ENCODE data around the gene LMOD1. TPM values are rescaled to one million over a fixed set of nuclear protein-coding genes. Genes with fewer than 3 reads are reported as not detected.
A peak's percentile ranks its signal among the peaks of the same experiment; 100 is the strongest.

LMOD1 gene
- polyA plus RNA-seq (2013): not detected

DNA sequence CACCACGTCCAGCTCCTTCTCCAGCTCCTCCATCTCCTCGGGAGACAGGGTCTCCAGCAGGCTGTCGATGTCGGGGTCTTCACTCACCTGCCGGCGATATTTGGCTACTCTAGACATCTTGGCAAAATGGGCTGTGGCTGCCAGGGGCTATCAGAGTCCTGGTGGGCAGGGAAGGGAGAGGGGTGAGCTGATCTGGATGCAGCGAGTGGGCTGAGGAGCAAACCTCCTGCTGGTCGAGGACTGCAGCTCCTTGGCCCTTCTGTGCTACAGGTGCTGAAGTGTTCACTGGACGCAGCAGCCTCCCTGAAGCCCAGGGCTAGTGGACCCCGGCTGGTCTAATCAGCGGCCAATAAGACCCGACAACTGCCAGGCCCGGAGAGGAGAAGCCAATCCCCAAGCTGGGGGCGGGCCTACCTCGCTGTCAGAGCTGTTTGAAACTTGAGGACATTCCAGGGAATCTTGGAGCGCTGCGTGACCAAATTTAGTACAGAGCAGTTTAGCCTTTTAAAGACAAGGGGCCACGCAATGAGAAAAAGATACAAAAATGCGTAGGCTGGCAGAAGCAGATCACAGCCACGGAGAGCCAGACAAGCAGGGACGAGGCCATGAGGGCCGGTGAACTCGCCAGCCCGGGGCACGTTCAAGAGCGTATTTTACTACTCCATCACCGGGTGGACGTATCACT, at the start of gene LMOD1:
Gene LMOD1, minus strand, starts transcription at position 325 of the 685 bp plus-strand sequence. Its CDS starts 208 bp downstream, at position 117.
- ChIA-PET CTCF (interaction anchor here (0.8 to 6.3 kb wide), 12 partner anchors 15 to 96 kb away, joined by 3 to 45 read pairs (median 4); no protein-coding TSS in a partner anchor), POLR2A (interaction anchor here (0.6 kb wide), 1 partner anchor 19 kb away, joined by 4 read pairs; no protein-coding TSS in a partner anchor)
- WGBS (ENCODE audit: insufficient coverage): 2% methylated on average over 19 of the region's 28 CpGs
- Histone ChIP-seq H3K27me3 (replicated peaks in 2 of 5; ENCODE audit: control insufficient read depth in 4 of 5, insufficient read depth in 5 of 5, low read length in 4 of 5) (peaks cover 12 to 45% (median 22%) of the 10 kb centered on the region in 5 experiments), H3K27ac (ENCODE audit: insufficient read depth in 1 of 2, low read depth in 1 of 2, low read length in 2 of 2, poor library complexity in 1 of 2, severe bottlenecking in 2 of 2) (no peak within 1 kb of the TSS), H3K36me3 (ENCODE audit: control insufficient read depth in 4 of 4, insufficient read depth in 4 of 4, low read length in 3 of 4) (no peaks in the 10 kb centered on the region), H3K4me1 (ENCODE audit: control extremely low read depth in 1 of 4, control insufficient read depth in 4 of 4, insufficient read depth in 4 of 4, low read length in 3 of 4) (peaks cover 0 to 12% (median 9%) of the 10 kb centered on the region in 4 experiments), H3K4me3 (ENCODE audit: control insufficient read depth in 1 of 7, extremely low read depth in 1 of 7, insufficient read depth in 4 of 7, low read depth in 2 of 7, low read length in 6 of 7) (peak within 1 kb of the TSS in 5 of 7 experiments; percentile 48 to 66 (median 57)), H3K9me3 (ENCODE audit: control extremely low read depth in 1 of 5, control insufficient read depth in 4 of 5, insufficient read depth in 2 of 5, low read depth in 1 of 5, low read length in 4 of 5) (no peaks in the 10 kb centered on the region)
- peak in 1 of 3 donors; percentile 23 for DNase-seq

DNA sequence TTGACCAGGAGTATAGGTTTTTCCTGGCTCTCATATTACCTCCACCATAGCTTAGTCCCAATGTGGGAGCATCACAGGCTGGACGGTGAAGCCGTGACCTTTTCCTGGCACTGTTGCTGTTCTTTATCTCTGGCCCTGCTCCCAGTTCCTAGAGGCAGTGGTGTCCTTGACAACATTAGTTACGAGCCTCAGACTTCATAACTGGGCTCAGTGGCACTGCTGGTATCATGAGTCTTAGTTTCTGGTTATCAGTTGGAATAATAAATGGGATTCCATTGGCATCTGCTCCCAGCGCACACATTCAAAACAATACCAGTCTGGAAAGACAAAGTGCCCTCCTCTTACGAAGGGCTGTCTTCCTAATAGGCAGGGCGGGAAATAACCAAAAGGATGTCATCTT, 44.1 kb upstream of the LMOD1 start:
- no peaks in the 10 kb centered on the region for H3K4me1 ChIP-seq (ENCODE audit: control extremely low read depth in 1 of 4, control insufficient read depth in 4 of 4, insufficient read depth in 4 of 4, low read length in 3 of 4)
- POLR2A ChIA-PET: no interaction called here
- no peak for DNase-seq
- 98% methylated on average over 5 of the region's 6 CpGs for WGBS (ENCODE audit: insufficient coverage)
- CTCF ChIA-PET: interaction anchor here (2.0 kb wide), 1 partner anchor 12 kb away, joined by 6 read pairs; no protein-coding TSS in a partner anchor
- no peak overlapping the region for H3K4me3 ChIP-seq (ENCODE audit: control insufficient read depth in 1 of 7, extremely low read depth in 1 of 7, insufficient read depth in 4 of 7, low read depth in 2 of 7, low read length in 6 of 7)
- no peaks in the 10 kb centered on the region for H3K27me3 ChIP-seq (replicated peaks in 2 of 5; ENCODE audit: control insufficient read depth in 4 of 5, insufficient read depth in 5 of 5, low read length in 4 of 5)
- H3K27ac ChIP-seq (ENCODE audit: insufficient read depth in 1 of 2, low read depth in 1 of 2, low read length in 2 of 2, poor library complexity in 1 of 2, severe bottlenecking in 2 of 2): no peak overlapping the region
- no peaks in the 10 kb centered on the region for H3K9me3 ChIP-seq (ENCODE audit: control extremely low read depth in 1 of 5, control insufficient read depth in 4 of 5, insufficient read depth in 2 of 5, low read depth in 1 of 5, low read length in 4 of 5)
- peaks cover 9 to 66% (median 38%) of the 10 kb centered on the region in 4 experiments for H3K36me3 ChIP-seq (ENCODE audit: control insufficient read depth in 4 of 4, insufficient read depth in 4 of 4, low read length in 3 of 4)

DNA sequence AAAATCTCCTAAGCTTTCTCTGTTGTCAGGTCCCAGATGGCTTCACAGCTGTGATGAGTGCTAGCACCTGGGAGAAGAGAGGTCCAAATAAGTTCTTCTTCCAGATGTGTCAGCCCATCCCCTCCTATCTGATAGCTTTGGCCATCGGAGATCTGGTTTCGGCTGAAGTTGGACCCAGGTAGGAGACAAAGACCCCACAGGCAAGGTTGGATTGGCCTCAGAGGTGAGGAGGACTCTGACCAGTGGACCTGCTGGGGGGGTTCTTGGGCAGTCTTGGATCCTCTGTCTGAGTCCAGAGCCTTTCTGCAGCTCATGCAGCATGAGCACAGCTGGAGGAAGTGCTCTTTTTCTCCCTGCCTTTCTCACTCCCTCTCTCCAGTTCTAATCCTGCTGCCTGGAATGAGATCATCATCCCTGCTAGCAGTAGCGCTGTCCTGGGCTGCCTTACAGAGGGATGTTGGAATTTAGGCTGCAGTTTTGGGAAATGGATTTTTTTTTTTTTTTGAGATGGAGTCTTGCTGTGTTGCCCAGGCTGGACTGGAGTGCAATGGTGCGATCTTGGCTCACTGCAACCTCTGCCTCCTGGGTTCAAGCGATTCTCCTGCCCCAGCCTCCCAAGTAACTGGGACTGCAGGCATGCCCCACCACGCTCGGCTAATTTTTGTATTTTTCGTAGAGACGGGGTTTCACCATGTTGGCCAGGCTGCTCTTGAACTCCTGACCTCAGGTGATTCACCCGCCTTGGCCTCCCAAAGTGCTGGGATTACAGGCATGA, 43.2 kb upstream of the LMOD1 start:
- H3K4me1 ChIP-seq (ENCODE audit: control extremely low read depth in 1 of 4, control insufficient read depth in 4 of 4, insufficient read depth in 4 of 4, low read length in 3 of 4): no peaks in the 10 kb centered on the region
- no peak for DNase-seq
- no peaks in the 10 kb centered on the region for H3K9me3 ChIP-seq (ENCODE audit: control extremely low read depth in 1 of 5, control insufficient read depth in 4 of 5, insufficient read depth in 2 of 5, low read depth in 1 of 5, low read length in 4 of 5)
- 98% methylated on average over 7 of the region's 10 CpGs for WGBS (ENCODE audit: insufficient coverage)
- POLR2A ChIA-PET: no interaction called here
- CTCF ChIA-PET: interaction anchor here (1.0 to 2.0 kb wide), 3 partner anchors 10 to 18 kb away, joined by 3 to 6 read pairs (median 3); no protein-coding TSS in a partner anchor
- no peak overlapping the region for H3K4me3 ChIP-seq (ENCODE audit: control insufficient read depth in 1 of 7, extremely low read depth in 1 of 7, insufficient read depth in 4 of 7, low read depth in 2 of 7, low read length in 6 of 7)
- H3K36me3 ChIP-seq (ENCODE audit: control insufficient read depth in 4 of 4, insufficient read depth in 4 of 4, low read length in 3 of 4): peaks cover 9 to 60% (median 38%) of the 10 kb centered on the region in 4 experiments
- no peaks in the 10 kb centered on the region for H3K27me3 ChIP-seq (replicated peaks in 2 of 5; ENCODE audit: control insufficient read depth in 4 of 5, insufficient read depth in 5 of 5, low read length in 4 of 5)
- no peak overlapping the region for H3K27ac ChIP-seq (ENCODE audit: insufficient read depth in 1 of 2, low read depth in 1 of 2, low read length in 2 of 2, poor library complexity in 1 of 2, severe bottlenecking in 2 of 2)

DNA sequence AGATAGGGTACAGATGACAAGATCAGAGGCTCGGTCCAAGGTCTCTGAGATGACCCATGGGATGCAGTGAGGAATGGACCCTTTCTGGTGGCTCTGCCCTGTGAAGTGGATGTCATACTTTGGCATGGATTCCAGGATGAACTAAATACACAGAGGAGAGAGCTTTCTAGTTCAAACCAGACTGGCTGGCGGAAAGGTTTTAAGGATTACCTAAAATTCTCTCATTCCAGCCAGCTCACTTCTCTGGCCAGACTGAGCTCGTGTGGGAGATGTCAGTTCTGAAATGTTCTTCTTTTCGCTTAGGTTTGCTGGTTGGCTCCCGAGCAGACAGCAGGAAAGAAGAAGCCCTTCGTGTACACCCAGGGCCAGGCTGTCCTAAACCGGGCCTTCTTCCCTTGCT, 42.3 kb upstream of the LMOD1 start:
- no peaks in the 10 kb centered on the region for H3K27me3 ChIP-seq (replicated peaks in 2 of 5; ENCODE audit: control insufficient read depth in 4 of 5, insufficient read depth in 5 of 5, low read length in 4 of 5)
- DNase-seq: no peak
- CTCF ChIA-PET: interaction anchor here (0.8 to 2.0 kb wide), 4 partner anchors 10 to 127 kb away, joined by 3 to 6 read pairs (median 3); no protein-coding TSS in a partner anchor
- POLR2A ChIA-PET: no interaction called here
- 100% methylated on average over 6 of the region's 7 CpGs for WGBS (ENCODE audit: insufficient coverage)
- H3K9me3 ChIP-seq (ENCODE audit: control extremely low read depth in 1 of 5, control insufficient read depth in 4 of 5, insufficient read depth in 2 of 5, low read depth in 1 of 5, low read length in 4 of 5): no peaks in the 10 kb centered on the region
- no peak overlapping the region for H3K27ac ChIP-seq (ENCODE audit: insufficient read depth in 1 of 2, low read depth in 1 of 2, low read length in 2 of 2, poor library complexity in 1 of 2, severe bottlenecking in 2 of 2)
- no peak overlapping the region for H3K4me3 ChIP-seq (ENCODE audit: control insufficient read depth in 1 of 7, extremely low read depth in 1 of 7, insufficient read depth in 4 of 7, low read depth in 2 of 7, low read length in 6 of 7)
- H3K4me1 ChIP-seq (ENCODE audit: control extremely low read depth in 1 of 4, control insufficient read depth in 4 of 4, insufficient read depth in 4 of 4, low read length in 3 of 4): peaks cover 0 to 3% (median 2%) of the 10 kb centered on the region in 4 experiments
- peaks cover 9 to 51% (median 34%) of the 10 kb centered on the region in 4 experiments for H3K36me3 ChIP-seq (ENCODE audit: control insufficient read depth in 4 of 4, insufficient read depth in 4 of 4, low read length in 3 of 4)

DNA sequence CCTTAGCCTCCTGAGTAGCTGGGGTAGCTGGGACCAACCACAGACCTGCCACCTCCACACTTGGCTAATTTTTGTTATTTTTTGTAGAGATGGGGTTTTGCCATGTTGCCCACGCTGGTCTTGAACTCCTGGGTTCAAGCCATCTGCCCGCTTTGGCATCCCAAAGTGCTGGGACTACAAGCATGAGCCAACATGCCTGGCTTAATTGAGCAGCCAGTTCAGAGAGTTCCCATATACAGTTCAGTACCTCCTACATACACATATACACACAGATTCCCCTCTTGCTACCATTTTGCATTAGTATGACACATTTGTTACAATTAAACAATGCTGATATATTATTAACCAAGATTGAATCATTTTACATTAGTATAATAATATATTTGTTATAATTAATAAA, 39.0 kb upstream of the LMOD1 start:
- no peak for DNase-seq
- no peaks in the 10 kb centered on the region for H3K27me3 ChIP-seq (replicated peaks in 2 of 5; ENCODE audit: control insufficient read depth in 4 of 5, insufficient read depth in 5 of 5, low read length in 4 of 5)
- peaks cover 2 to 15% (median 15%) of the 10 kb centered on the region in 4 experiments for H3K4me1 ChIP-seq (ENCODE audit: control extremely low read depth in 1 of 4, control insufficient read depth in 4 of 4, insufficient read depth in 4 of 4, low read length in 3 of 4)
- H3K27ac ChIP-seq (ENCODE audit: insufficient read depth in 1 of 2, low read depth in 1 of 2, low read length in 2 of 2, poor library complexity in 1 of 2, severe bottlenecking in 2 of 2): no peak overlapping the region
- 83% methylated on average over 2 of the region's 2 CpGs for WGBS (ENCODE audit: insufficient coverage)
- no peaks in the 10 kb centered on the region for H3K9me3 ChIP-seq (ENCODE audit: control extremely low read depth in 1 of 5, control insufficient read depth in 4 of 5, insufficient read depth in 2 of 5, low read depth in 1 of 5, low read length in 4 of 5)
- peaks cover 6 to 23% (median 15%) of the 10 kb centered on the region in 4 experiments for H3K36me3 ChIP-seq (ENCODE audit: control insufficient read depth in 4 of 4, insufficient read depth in 4 of 4, low read length in 3 of 4)
- no peak overlapping the region for H3K4me3 ChIP-seq (ENCODE audit: control insufficient read depth in 1 of 7, extremely low read depth in 1 of 7, insufficient read depth in 4 of 7, low read depth in 2 of 7, low read length in 6 of 7)
- ChIA-PET CTCF (interaction anchor here (1.0 to 4.9 kb wide), 3 partner anchors 15 to 473 kb away, joined by 3 to 16 read pairs (median 4); no protein-coding TSS in a partner anchor), POLR2A (no interaction called here)

DNA sequence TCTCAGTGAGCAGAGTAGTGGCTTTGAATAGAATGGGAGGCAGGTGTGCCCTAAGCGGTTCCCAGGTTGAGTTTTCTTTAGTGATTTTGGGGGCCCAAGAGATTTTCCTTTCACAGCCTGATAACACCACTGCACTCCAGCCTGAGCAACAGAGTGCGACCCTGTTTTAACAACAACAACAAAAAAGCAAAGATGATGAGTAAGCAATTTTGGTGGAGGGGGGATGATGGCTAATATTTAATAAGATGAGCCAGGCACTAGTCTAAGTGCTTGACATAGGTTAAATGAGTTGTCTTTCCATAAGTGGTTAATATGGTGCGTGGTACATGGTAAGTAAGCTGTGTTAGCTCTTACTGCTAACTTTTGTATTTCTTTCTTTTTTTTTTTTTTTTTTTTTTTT, 38.1 kb upstream of the LMOD1 start:
- CTCF ChIA-PET: interaction anchor here (0.8 to 4.9 kb wide), 6 partner anchors 16 to 472 kb away, joined by 3 to 16 read pairs (median 4); no protein-coding TSS in a partner anchor
- POLR2A ChIA-PET: interaction anchor here (0.7 kb wide), 1 partner anchor 97 kb away, joined by 3 read pairs; no protein-coding TSS in a partner anchor
- Histone ChIP-seq H3K9me3 (ENCODE audit: control extremely low read depth in 1 of 5, control insufficient read depth in 4 of 5, insufficient read depth in 2 of 5, low read depth in 1 of 5, low read length in 4 of 5) (no peaks in the 10 kb centered on the region), H3K36me3 (ENCODE audit: control insufficient read depth in 4 of 4, insufficient read depth in 4 of 4, low read length in 3 of 4) (peaks cover 2 to 16% (median 8%) of the 10 kb centered on the region in 4 experiments), H3K4me1 (ENCODE audit: control extremely low read depth in 1 of 4, control insufficient read depth in 4 of 4, insufficient read depth in 4 of 4, low read length in 3 of 4) (peaks cover 2 to 15% (median 15%) of the 10 kb centered on the region in 4 experiments), H3K27me3 (replicated peaks in 2 of 5; ENCODE audit: control insufficient read depth in 4 of 5, insufficient read depth in 5 of 5, low read length in 4 of 5) (no peaks in the 10 kb centered on the region), H3K27ac (ENCODE audit: insufficient read depth in 1 of 2, low read depth in 1 of 2, low read length in 2 of 2, poor library complexity in 1 of 2, severe bottlenecking in 2 of 2) (no peak overlapping the region), H3K4me3 (ENCODE audit: control insufficient read depth in 1 of 7, extremely low read depth in 1 of 7, insufficient read depth in 4 of 7, low read depth in 2 of 7, low read length in 6 of 7) (no peak overlapping the region)
- DNase-seq: no peak
- WGBS (ENCODE audit: insufficient coverage): 100% methylated on average over 2 of the region's 3 CpGs

Measured in common myeloid progenitor, CD34-positive (primary cell).